ENCODE data around the gene PDE2A.

Gene PDE2A

GRCh38 chr11:72600557-72600956, 73.7 kb downstream of the PDE2A start:
- no peak for DNase-seq (ENCODE audit: low read depth)

GRCh38 chr11:72599325-72600117, 74.7 kb downstream of the PDE2A start:
- DNase-seq (ENCODE audit: low read depth), result no peak

More at GRCh38 chr11:72600557-72600956, 73.7 kb downstream of the PDE2A start:
- H3K4me3 ChIP-seq (ENCODE audit: low read depth, low read length), result no peak overlapping the region

GRCh38 chr11:72598906-72599305, 75.3 kb downstream of the PDE2A start:
- no peak for DNase-seq (ENCODE audit: low read depth)
- no peak overlapping the region for H3K4me3 ChIP-seq (ENCODE audit: low read depth, low read length)

More at GRCh38 chr11:72599325-72600117, 74.7 kb downstream of the PDE2A start:
- no peak overlapping the region for H3K4me3 ChIP-seq (ENCODE audit: low read depth, low read length)

DNA sequence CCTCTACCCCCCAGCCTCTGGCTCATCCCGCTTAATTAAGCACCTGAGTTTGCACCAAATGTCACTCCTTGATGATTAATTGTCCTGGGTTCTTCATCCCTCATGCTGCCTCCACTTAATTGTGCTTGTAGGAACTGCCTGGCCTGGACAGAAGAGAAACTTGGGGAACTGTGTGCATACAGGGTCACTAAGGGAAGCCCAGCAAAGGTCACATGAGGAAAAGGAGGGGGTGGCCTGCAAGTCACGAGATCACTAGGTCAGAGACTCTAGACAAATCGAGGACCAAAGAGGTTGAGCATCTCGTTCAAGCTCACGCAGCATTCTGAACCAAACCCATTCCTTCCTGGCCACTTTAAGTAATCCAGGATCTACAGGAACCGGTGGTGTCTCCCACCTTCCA, 75.8 kb downstream of the PDE2A start:
- DNase-seq (ENCODE audit: low read depth), result no peak

DNA sequence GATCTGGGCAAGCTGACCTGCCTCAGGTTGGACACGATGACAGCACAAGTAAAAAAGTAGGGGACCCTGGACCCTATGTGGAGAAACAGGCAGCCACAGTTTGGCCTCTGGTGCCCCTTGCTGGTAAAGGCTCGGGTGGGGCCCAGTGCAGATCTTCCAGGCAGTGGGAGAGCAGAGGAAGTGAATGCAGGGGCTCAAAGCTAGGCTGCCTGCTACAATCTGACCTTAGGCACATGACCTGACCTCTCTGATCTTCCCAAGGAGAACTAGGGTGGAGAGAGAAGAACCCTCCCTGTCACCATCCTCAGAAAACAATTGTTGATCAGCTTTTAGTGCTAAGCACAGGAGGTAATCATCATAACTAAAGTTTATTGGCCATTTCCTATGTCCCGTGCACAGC, 76.5 kb downstream of the PDE2A start:
- no peak for DNase-seq (ENCODE audit: low read depth)
- no peak overlapping the region for H3K4me3 ChIP-seq (ENCODE audit: low read depth, low read length)

More for the DNA sequence above, 75.8 kb downstream of the PDE2A start:
- H3K4me3 ChIP-seq (ENCODE audit: low read depth, low read length), result no peak overlapping the region

DNA sequence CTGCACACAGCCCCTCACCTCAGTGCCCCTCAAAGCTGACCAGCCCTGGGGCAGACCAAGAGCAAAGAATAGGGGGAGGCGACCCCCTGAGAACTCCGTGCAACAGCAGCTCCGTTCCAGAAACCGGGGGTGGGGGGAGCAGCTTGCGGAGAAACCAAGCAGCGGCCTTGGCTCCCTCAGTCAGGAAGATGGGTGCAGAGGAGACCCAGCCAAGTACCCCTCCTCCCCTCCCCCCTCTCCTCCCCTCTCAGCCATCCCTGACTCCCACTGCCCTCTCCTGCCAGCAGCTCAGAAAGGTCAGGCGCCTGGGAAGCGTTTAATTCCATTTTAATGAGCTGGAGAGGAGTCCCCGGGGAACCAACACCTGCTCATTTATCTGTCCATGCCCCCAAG, 78.9 kb downstream of the PDE2A start:
- no peak for DNase-seq (ENCODE audit: low read depth)
- H3K4me3 ChIP-seq (ENCODE audit: low read depth, low read length), result no peak overlapping the region

DNA sequence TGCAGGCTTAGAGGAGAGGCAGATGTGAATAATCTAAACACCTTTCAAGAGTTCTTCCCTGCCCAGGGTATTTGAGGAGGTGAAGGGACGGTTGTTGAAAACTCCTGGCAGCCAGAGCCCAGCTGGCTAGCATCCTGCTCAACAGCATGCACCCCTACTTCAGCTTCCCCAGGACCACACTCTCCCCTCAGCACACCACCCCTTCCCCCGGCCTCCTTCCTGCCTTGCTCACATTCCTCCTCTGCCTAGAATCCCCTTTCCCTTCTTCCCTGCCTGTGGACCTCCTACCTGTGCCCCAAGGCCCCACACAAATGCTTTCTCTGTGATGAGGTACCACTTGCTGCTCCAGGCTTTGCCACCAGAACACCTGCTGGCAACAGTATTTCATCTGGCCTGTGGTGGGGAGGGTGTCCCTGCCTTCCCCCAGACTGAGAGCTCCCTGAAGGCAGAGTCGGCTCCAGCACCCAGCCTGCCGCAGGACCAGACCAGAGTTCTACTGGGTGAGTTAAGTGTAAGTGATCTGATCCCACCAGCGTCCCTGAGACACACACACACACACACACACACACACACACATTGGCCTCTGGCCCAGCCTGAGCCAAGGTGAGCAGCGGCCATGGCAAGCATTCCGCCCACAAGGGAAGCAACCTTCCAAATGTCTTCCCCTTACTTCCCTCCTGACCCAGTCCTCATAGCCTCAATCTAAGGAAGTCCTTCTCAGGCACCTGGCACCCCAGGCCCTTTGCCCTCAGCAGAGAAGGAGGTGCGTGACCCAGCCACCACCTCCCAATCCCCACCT, 79.5 kb downstream of the PDE2A start:
- H3K4me3 ChIP-seq (ENCODE audit: low read depth, low read length), result no peak overlapping the region
- DNase-seq (ENCODE audit: low read depth), result no peak

GRCh38 chr11:72592698-72593495, 81.3 kb downstream of the PDE2A start:
- no peak for DNase-seq (ENCODE audit: low read depth)
- H3K4me3 ChIP-seq (ENCODE audit: low read depth, low read length), result no peak overlapping the region

DNA sequence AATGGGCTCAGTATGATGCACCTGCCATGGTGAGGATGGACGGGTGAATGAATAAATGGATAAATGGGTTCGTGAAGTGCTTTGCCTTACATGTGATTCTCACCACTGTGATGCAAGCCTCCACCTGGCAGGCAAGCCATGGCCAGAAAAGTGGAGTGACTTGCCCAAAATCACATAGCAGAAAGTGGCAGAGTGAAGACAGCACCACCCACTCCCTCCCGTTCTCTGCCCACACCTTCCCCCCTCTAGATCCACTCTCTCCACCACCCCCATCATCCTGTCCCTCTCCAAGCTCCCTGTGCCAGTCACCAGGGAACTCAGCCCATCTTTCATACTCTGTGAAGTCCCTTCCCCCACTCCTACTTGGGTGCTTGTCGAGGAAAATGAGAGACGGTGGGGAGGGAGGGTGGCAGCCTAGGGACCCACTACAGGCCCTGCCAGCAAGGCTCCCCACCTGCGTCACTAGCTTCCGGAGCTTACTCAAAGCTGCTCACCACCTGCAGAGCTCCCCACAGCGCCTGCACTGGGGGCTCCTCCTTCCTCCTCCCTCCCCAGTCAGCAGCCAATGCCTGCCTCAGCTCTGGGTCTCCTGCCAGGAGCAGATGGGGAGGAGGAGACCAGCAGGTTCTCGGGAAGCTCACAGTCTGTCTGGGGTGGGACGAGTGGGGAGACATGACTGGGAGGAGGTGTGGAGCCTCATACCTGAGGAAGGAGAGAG, 82.3 kb downstream of the PDE2A start:
- DNase-seq (ENCODE audit: low read depth), result no peak
- no peak overlapping the region for H3K4me3 ChIP-seq (ENCODE audit: low read depth, low read length)

GRCh38 chr11:72591023-72591422, 83.2 kb downstream of the PDE2A start:
- DNase-seq (ENCODE audit: low read depth), result no peak
- H3K4me3 ChIP-seq (ENCODE audit: low read depth, low read length), result no peak overlapping the region

GRCh38 chr11:72589802-72590761, 84.1 kb downstream of the PDE2A start:
- peak overlapping the region; percentile 9 for H3K4me3 ChIP-seq (ENCODE audit: low read depth, low read length)
- no peak for DNase-seq (ENCODE audit: low read depth)

GRCh38 chr11:72588421-72589410, 85.5 kb downstream of the PDE2A start:
- DNase-seq (ENCODE audit: low read depth), result no peak
- no peak overlapping the region for H3K4me3 ChIP-seq (ENCODE audit: low read depth, low read length)

DNA sequence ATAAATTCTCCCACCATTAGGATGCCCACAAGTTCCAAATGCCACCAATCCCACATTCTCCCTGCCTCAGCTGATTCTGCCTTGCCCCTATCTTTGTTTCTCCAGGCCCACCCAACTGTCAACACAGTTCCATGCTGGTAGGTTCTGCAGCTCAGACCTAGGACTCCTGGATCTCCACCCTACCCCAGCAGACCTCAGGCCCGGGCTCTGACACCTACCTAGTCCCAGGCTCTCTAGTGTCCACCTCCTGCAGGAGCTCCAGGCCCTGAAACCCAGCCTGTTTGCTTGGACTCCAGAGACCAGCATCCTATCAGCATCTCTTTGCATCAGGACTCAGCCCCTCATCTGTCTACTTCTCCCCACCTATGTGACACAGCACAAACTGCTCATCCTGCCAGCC, 86.5 kb downstream of the PDE2A start:
- no peak for DNase-seq (ENCODE audit: low read depth)
- no peak overlapping the region for H3K4me3 ChIP-seq (ENCODE audit: low read depth, low read length)

DNA sequence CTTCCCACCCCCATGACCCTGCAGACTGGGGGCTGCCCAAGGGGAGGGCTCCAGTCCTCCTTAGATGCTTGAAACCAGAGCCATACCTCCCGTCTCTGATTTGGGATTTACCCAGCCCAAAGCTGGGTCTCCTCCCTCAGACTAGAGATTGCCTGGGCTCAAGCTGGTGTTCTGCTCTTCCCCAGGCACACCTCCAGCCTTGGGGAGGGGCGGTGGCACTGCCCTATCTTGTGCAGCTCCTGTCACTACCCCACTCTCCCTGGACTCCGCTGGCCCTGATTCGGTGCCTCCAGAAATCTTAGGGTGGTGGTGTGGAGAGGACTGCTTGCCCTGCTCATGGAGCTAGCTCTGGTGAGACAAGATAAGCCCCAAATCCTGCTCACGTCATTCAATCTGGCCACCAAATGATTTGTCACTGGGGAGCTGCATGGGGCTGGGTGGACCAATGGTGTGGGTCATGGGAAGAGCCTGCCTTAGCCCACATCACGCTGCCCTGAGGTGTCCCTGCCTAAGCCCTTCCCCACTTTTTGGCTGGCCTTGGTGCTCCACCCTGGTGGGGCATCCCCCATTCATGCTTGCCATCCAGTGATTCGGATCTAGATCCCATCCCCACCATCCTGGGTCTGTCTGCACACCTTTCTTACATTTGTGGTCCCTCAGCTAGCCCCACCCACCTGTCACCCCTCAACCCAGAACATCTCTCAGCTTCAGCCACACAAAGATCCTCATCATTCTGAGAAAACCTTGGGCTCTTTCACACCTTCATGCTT, 87.7 kb downstream of the PDE2A start:
- DNase-seq (ENCODE audit: low read depth), result no peak
- no peak overlapping the region for H3K4me3 ChIP-seq (ENCODE audit: low read depth, low read length)

DNA sequence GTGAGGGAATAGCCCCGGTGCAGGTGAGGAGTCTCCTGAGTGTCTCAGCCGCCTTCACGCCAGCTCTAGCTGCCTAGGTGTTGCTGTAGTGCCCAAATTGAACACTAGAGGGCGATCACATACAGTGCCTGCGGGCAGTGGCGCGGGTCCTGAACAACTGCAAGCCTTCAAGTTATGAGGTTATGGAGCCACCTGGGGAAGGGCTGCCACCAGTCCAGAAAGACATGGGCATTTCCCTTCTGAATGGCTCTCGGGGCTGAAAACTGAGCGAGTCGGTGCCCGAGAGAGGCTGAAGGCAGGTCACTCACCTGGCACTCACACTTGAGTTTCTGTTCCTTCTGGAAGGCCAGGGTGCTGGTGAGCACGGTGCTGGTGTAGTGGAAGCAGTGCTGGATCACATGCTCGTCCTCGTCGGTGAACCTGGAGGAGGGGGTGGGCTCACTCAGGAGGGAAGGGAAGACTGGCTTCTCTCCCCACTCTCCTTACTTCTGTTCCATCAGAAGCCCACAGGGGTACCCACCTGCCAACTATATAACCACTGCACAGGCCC, 88.4 kb downstream of the PDE2A start:
- no peak overlapping the region for H3K4me3 ChIP-seq (ENCODE audit: low read depth, low read length)
- DNase-seq (ENCODE audit: low read depth), result no peak

GRCh38 chr11:72584939-72585597, 89.2 kb downstream of the PDE2A start:
- H3K4me3 ChIP-seq (ENCODE audit: low read depth, low read length), result no peak overlapping the region
- DNase-seq (ENCODE audit: low read depth), result no peak

Measured in skeletal muscle cell (primary cell).